A549 (cell line): ENCODE measurements around the gene HCN2.

Experiments used
- BHLHE40 ChIP-seq: IDR thresholded peaks from 2 replicates; pipeline ENCODE4 v1.6.1; 2012; ENCODE audit warnings: low read depth, low read length, inconsistent platforms
- CHD4 ChIP-seq: fragments of 200-600 bp; sonication (generic); IDR thresholded peaks from 2 replicates; pipeline ENCODE4 v1.6.1; 2016; ENCODE audit warnings: antibody characterized with exemption, mild to moderate bottlenecking, borderline replicate concordance
- EHMT2 ChIP-seq: fragments of 200-600 bp; sonication (generic); IDR thresholded peaks from 2 replicates; pipeline ENCODE4 v1.6.1; 2016; ENCODE audit warnings: antibody characterized with exemption, low read depth, mild to moderate bottlenecking, moderate library complexity
- KDM1A ChIP-seq: fragments of 200-600 bp; sonication (generic); IDR thresholded peaks from 2 replicates; pipeline ENCODE4 v1.6.1; 2016; ENCODE audit warnings: low read depth, mild to moderate bottlenecking
- MAFK ChIP-seq: fragments of 450-650 bp; IDR thresholded peaks from 2 replicates; pipeline ENCODE4 v1.6.1; 2014; ENCODE audit not compliant: partially characterized antibody
- NR3C1 ChIP-seq: fragments of >200 bp; sonication (Bioruptor Twin); formaldehyde crosslinking; IDR thresholded peaks from 3 replicates; pipeline ENCODE4 v1.6.1; 2017
- POLR2A ChIP-seq: IDR thresholded peaks from 2 replicates; pipeline ENCODE4 v1.6.1; 2012; ENCODE audit warnings: mild to moderate bottlenecking, low read length
- REST ChIP-seq: fragments of 200-600 bp; sonication (generic); IDR thresholded peaks from 2 replicates; pipeline ENCODE4 v1.6.1; 2016; ENCODE audit warnings: antibody characterized with exemption, mild to moderate bottlenecking, moderate library complexity
- TFCP2L1 ChIP-seq: fragments of 250-450 bp; sonication (Bioruptor Pico); IDR thresholded peaks from 2 replicates; pipeline ENCODE4 v1.5.0; 2021; ENCODE audit warnings: mild to moderate bottlenecking
- ZFP36 ChIP-seq: fragments of 450-650 bp; IDR thresholded peaks from 2 replicates; pipeline ENCODE4 v1.6.1; 2014; ENCODE audit warnings: borderline replicate concordance; ENCODE audit not compliant: partially characterized antibody
- TF ChIP-seq, protein P1 (sequence below): fragments of >200 bp; sonication (Bioruptor Twin); formaldehyde crosslinking; IDR thresholded peaks from 3 replicates; pipeline ENCODE4 v1.5.1; 2016
- TF ChIP-seq, protein P2 (sequence below): fragments of 450-650 bp; IDR thresholded peaks from 2 replicates; pipeline ENCODE4 v1.6.1; 2014; ENCODE audit warnings: antibody characterized with exemption

- TF ChIP-seq BHLHE40 (no peak), CHD4 (no peak), POLR2A (no peak), EHMT2 (no peak), NR3C1 (no peak), MAFK (no peak), KDM1A (no peak), ZFP36 (no peak), REST (no peak), TFCP2L1 (CRISPR knock-in tag) (no peak)
- TF ChIP-seq, protein P1, sequence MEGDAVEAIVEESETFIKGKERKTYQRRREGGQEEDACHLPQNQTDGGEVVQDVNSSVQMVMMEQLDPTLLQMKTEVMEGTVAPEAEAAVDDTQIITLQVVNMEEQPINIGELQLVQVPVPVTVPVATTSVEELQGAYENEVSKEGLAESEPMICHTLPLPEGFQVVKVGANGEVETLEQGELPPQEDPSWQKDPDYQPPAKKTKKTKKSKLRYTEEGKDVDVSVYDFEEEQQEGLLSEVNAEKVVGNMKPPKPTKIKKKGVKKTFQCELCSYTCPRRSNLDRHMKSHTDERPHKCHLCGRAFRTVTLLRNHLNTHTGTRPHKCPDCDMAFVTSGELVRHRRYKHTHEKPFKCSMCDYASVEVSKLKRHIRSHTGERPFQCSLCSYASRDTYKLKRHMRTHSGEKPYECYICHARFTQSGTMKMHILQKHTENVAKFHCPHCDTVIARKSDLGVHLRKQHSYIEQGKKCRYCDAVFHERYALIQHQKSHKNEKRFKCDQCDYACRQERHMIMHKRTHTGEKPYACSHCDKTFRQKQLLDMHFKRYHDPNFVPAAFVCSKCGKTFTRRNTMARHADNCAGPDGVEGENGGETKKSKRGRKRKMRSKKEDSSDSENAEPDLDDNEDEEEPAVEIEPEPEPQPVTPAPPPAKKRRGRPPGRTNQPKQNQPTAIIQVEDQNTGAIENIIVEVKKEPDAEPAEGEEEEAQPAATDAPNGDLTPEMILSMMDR = no peak
- TF ChIP-seq, protein P2, sequence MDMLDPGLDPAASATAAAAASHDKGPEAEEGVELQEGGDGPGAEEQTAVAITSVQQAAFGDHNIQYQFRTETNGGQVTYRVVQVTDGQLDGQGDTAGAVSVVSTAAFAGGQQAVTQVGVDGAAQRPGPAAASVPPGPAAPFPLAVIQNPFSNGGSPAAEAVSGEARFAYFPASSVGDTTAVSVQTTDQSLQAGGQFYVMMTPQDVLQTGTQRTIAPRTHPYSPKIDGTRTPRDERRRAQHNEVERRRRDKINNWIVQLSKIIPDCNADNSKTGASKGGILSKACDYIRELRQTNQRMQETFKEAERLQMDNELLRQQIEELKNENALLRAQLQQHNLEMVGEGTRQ = no peak
Measured at GRCh38 chr19:644363-644762, 54.7 kb downstream of the HCN2 start.
